Measurements from ENCODE around the gene ASS1.
A peak's percentile ranks its signal among the peaks of the same experiment; 100 is the strongest.

The ASS1 gene

DNA sequence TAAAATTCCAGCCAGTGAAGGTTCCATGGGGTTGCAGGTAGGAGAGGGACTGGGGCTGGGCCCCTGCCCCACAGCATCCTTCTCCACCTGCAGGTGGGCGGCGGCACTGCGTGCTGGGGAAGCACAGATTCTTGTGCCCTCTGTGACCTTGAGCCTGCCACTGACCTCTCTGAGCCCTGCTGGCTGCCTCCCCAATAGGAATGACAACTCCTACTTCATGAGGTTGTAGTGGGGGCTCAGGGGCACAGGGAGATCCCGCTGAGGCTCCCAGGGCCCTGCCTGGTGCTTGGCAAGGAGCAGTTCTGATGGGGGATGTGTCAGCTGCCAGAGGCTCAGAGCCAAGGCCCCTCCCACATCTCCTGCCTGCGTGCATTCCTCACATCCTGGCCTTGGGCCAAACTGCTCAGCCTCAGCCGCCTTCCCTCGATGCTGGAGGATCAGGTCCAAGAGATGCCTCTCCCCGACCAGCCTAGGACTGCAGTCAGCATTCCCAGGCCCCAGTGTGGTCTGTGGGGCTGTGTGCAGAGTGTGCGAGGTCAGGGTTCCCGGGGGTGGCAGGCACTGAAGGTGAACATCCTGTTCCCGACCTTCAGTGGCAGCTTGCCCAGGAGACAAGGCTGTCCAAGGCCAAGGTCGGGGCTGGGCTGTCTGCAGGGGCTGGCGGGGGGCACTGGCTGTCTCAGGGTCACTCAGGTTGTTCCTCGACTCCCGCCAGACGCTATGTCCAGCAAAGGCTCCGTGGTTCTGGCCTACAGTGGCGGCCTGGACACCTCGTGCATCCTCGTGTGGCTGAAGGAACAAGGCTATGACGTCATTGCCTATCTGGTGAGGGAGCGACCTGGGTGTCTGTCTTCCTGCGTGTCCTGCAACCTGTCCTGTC lies 7.0 kb downstream of the ASS1 start:
- Histone ChIP-seq H3K27ac (ENCODE audit: low read depth in 2 of 2, low read length in 2 of 2) (no peak overlapping the region), H3K9me3 (ENCODE audit: control insufficient read depth in 2 of 2, low read length in 2 of 2) (no peaks in the 10 kb centered on the region), H3K9ac (ENCODE audit: low read depth in 1 of 2, low read length in 2 of 2) (peak overlapping the region in 1 of 2 donors; percentile 8), H3K27me3 (ENCODE audit: control insufficient read depth in 2 of 2, insufficient read depth in 2 of 2, low read length in 2 of 2) (no peaks in the 10 kb centered on the region), H3K4me1 (ENCODE audit: control insufficient read depth in 2 of 2, insufficient read depth in 2 of 2, low read length in 2 of 2) (peaks cover 26% of the 10 kb centered on the region in 2 donors), H3K4me3 (ENCODE audit: low read length in 2 of 2) (no peak overlapping the region), H3K36me3 (ENCODE audit: control insufficient read depth in 2 of 2, insufficient read depth in 2 of 2, low read length in 2 of 2) (peaks cover 0 to 13% of the 10 kb centered on the region in 2 donors)

DNA sequence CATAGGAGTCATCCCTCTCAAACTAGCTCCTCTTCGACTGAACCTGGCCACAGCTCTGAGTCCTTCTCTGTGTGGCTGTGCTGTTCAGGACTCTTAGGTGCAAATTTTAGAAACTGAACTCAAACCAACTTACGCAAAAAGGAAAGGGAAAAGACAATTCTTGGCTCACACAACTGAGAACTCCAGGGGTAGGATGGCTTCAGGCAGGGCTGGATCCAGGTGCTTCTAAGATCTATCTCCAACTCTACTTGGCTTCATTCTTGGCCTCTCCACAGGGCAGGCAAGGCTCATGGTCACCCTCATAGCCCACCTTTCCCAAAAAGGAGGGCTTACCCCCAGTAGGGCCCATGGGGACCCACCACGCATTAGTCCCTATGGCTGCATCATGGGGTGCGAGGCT lies 8.1 kb downstream of the ASS1 start:
- Histone ChIP-seq H3K27me3 (ENCODE audit: control insufficient read depth in 2 of 2, insufficient read depth in 2 of 2, low read length in 2 of 2) (no peaks in the 10 kb centered on the region), H3K9me3 (ENCODE audit: control insufficient read depth in 2 of 2, low read length in 2 of 2) (no peaks in the 10 kb centered on the region), H3K27ac (ENCODE audit: low read depth in 2 of 2, low read length in 2 of 2) (no peak overlapping the region), H3K4me1 (ENCODE audit: control insufficient read depth in 2 of 2, insufficient read depth in 2 of 2, low read length in 2 of 2) (peaks cover 19 to 22% of the 10 kb centered on the region in 2 donors), H3K9ac (ENCODE audit: low read depth in 1 of 2, low read length in 2 of 2) (no peak overlapping the region), H3K36me3 (ENCODE audit: control insufficient read depth in 2 of 2, insufficient read depth in 2 of 2, low read length in 2 of 2) (peaks cover 0 to 13% of the 10 kb centered on the region in 2 donors), H3K4me3 (ENCODE audit: low read length in 2 of 2) (no peak overlapping the region)

GRCh38 chr9:130453487-130453886 lies 8.7 kb downstream of the ASS1 start:
- Histone ChIP-seq H3K4me3 (ENCODE audit: low read length in 2 of 2) (no peak overlapping the region), H3K27me3 (ENCODE audit: control insufficient read depth in 2 of 2, insufficient read depth in 2 of 2, low read length in 2 of 2) (no peaks in the 10 kb centered on the region), H3K4me1 (ENCODE audit: control insufficient read depth in 2 of 2, insufficient read depth in 2 of 2, low read length in 2 of 2) (peaks cover 19 to 22% of the 10 kb centered on the region in 2 donors), H3K9me3 (ENCODE audit: control insufficient read depth in 2 of 2, low read length in 2 of 2) (no peaks in the 10 kb centered on the region), H3K27ac (ENCODE audit: low read depth in 2 of 2, low read length in 2 of 2) (no peak overlapping the region), H3K9ac (ENCODE audit: low read depth in 1 of 2, low read length in 2 of 2) (no peak overlapping the region), H3K36me3 (ENCODE audit: control insufficient read depth in 2 of 2, insufficient read depth in 2 of 2, low read length in 2 of 2) (peaks cover 0 to 13% of the 10 kb centered on the region in 2 donors)

GRCh38 chr9:130454096-130454811 lies 9.5 kb downstream of the ASS1 start:
- no peaks in the 10 kb centered on the region for H3K9me3 ChIP-seq (ENCODE audit: control insufficient read depth in 2 of 2, low read length in 2 of 2)
- no peaks in the 10 kb centered on the region for H3K27me3 ChIP-seq (ENCODE audit: control insufficient read depth in 2 of 2, insufficient read depth in 2 of 2, low read length in 2 of 2)
- H3K4me1 ChIP-seq (ENCODE audit: control insufficient read depth in 2 of 2, insufficient read depth in 2 of 2, low read length in 2 of 2): peaks cover 19 to 22% of the 10 kb centered on the region in 2 donors
- no peak overlapping the region for H3K9ac ChIP-seq (ENCODE audit: low read depth in 1 of 2, low read length in 2 of 2)
- H3K36me3 ChIP-seq (ENCODE audit: control insufficient read depth in 2 of 2, insufficient read depth in 2 of 2, low read length in 2 of 2): peaks cover 0 to 13% of the 10 kb centered on the region in 2 donors
- H3K4me3 ChIP-seq (ENCODE audit: low read length in 2 of 2): no peak overlapping the region
- H3K27ac ChIP-seq (ENCODE audit: low read depth in 2 of 2, low read length in 2 of 2): no peak overlapping the region

GRCh38 chr9:130454812-130455325 lies 10.1 kb downstream of the ASS1 start:
- Histone ChIP-seq H3K36me3 (ENCODE audit: control insufficient read depth in 2 of 2, insufficient read depth in 2 of 2, low read length in 2 of 2) (peaks cover 0 to 13% of the 10 kb centered on the region in 2 donors), H3K4me3 (ENCODE audit: low read length in 2 of 2) (no peak overlapping the region), H3K9ac (ENCODE audit: low read depth in 1 of 2, low read length in 2 of 2) (no peak overlapping the region), H3K9me3 (ENCODE audit: control insufficient read depth in 2 of 2, low read length in 2 of 2) (no peaks in the 10 kb centered on the region), H3K27ac (ENCODE audit: low read depth in 2 of 2, low read length in 2 of 2) (no peak overlapping the region), H3K4me1 (ENCODE audit: control insufficient read depth in 2 of 2, insufficient read depth in 2 of 2, low read length in 2 of 2) (peaks cover 19 to 22% of the 10 kb centered on the region in 2 donors), H3K27me3 (ENCODE audit: control insufficient read depth in 2 of 2, insufficient read depth in 2 of 2, low read length in 2 of 2) (no peaks in the 10 kb centered on the region)

- no peak overlapping the region for H3K4me3 ChIP-seq (ENCODE audit: low read length in 2 of 2)
- H3K9ac ChIP-seq (ENCODE audit: low read depth in 1 of 2, low read length in 2 of 2): no peak overlapping the region
- peaks cover 0 to 13% of the 10 kb centered on the region in 2 donors for H3K36me3 ChIP-seq (ENCODE audit: control insufficient read depth in 2 of 2, insufficient read depth in 2 of 2, low read length in 2 of 2)
- no peaks in the 10 kb centered on the region for H3K27me3 ChIP-seq (ENCODE audit: control insufficient read depth in 2 of 2, insufficient read depth in 2 of 2, low read length in 2 of 2)
- H3K9me3 ChIP-seq (ENCODE audit: control insufficient read depth in 2 of 2, low read length in 2 of 2): no peaks in the 10 kb centered on the region
- no peak overlapping the region for H3K27ac ChIP-seq (ENCODE audit: low read depth in 2 of 2, low read length in 2 of 2)
- H3K4me1 ChIP-seq (ENCODE audit: control insufficient read depth in 2 of 2, insufficient read depth in 2 of 2, low read length in 2 of 2): no peaks in the 10 kb centered on the region
Measured at GRCh38 chr9:130458027-130458803, 13.5 kb downstream of the ASS1 start.

DNA sequence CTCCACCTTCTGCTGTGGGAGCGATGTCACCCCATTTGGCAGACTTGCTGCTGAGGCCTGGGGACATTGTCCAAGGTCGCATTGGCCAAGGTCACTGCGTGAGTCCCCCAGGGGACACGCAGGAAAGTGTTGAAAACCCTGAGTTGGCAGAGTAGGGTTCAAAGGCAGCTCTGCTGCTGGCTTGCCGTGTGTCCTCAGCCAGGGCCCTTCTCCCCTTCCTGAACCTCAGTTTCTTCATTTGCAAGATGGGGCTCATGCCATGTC lies 14.0 kb downstream of the ASS1 start:
- Histone ChIP-seq H3K27me3 (ENCODE audit: control insufficient read depth in 2 of 2, insufficient read depth in 2 of 2, low read length in 2 of 2) (no peaks in the 10 kb centered on the region), H3K36me3 (ENCODE audit: control insufficient read depth in 2 of 2, insufficient read depth in 2 of 2, low read length in 2 of 2) (peaks cover 0 to 13% of the 10 kb centered on the region in 2 donors), H3K4me3 (ENCODE audit: low read length in 2 of 2) (no peak overlapping the region), H3K4me1 (ENCODE audit: control insufficient read depth in 2 of 2, insufficient read depth in 2 of 2, low read length in 2 of 2) (no peaks in the 10 kb centered on the region), H3K9ac (ENCODE audit: low read depth in 1 of 2, low read length in 2 of 2) (no peak overlapping the region), H3K27ac (ENCODE audit: low read depth in 2 of 2, low read length in 2 of 2) (no peak overlapping the region), H3K9me3 (ENCODE audit: control insufficient read depth in 2 of 2, low read length in 2 of 2) (no peaks in the 10 kb centered on the region)

- no peaks in the 10 kb centered on the region for H3K9me3 ChIP-seq (ENCODE audit: control insufficient read depth in 2 of 2, low read length in 2 of 2)
- no peaks in the 10 kb centered on the region for H3K27me3 ChIP-seq (ENCODE audit: control insufficient read depth in 2 of 2, insufficient read depth in 2 of 2, low read length in 2 of 2)
- H3K4me1 ChIP-seq (ENCODE audit: control insufficient read depth in 2 of 2, insufficient read depth in 2 of 2, low read length in 2 of 2): no peaks in the 10 kb centered on the region
- peaks cover 0 to 13% of the 10 kb centered on the region in 2 donors for H3K36me3 ChIP-seq (ENCODE audit: control insufficient read depth in 2 of 2, insufficient read depth in 2 of 2, low read length in 2 of 2)
- H3K4me3 ChIP-seq (ENCODE audit: low read length in 2 of 2): no peak overlapping the region
- no peak overlapping the region for H3K9ac ChIP-seq (ENCODE audit: low read depth in 1 of 2, low read length in 2 of 2)
- no peak overlapping the region for H3K27ac ChIP-seq (ENCODE audit: low read depth in 2 of 2, low read length in 2 of 2)
Measured at GRCh38 chr9:130459151-130459550, 14.4 kb downstream of the ASS1 start.

GRCh38 chr9:130459941-130460669 lies 15.3 kb downstream of the ASS1 start:
- Histone ChIP-seq H3K4me1 (ENCODE audit: control insufficient read depth in 2 of 2, insufficient read depth in 2 of 2, low read length in 2 of 2) (no peaks in the 10 kb centered on the region), H3K4me3 (ENCODE audit: low read length in 2 of 2) (no peak overlapping the region), H3K27me3 (ENCODE audit: control insufficient read depth in 2 of 2, insufficient read depth in 2 of 2, low read length in 2 of 2) (no peaks in the 10 kb centered on the region), H3K36me3 (ENCODE audit: control insufficient read depth in 2 of 2, insufficient read depth in 2 of 2, low read length in 2 of 2) (peaks cover 0 to 7% of the 10 kb centered on the region in 2 donors), H3K9ac (ENCODE audit: low read depth in 1 of 2, low read length in 2 of 2) (no peak overlapping the region), H3K9me3 (ENCODE audit: control insufficient read depth in 2 of 2, low read length in 2 of 2) (no peaks in the 10 kb centered on the region), H3K27ac (ENCODE audit: low read depth in 2 of 2, low read length in 2 of 2) (no peak overlapping the region)
